GM21447 (cell line): Measurements from ENCODE around the gene HNF4A.
"Not testable (repeated sequence)": the region's sequence is repeated elsewhere in the genome, so short reads cannot be mapped to it uniquely, and the experiment has no call there.

Experiments used
- ATAC-seq: cut with Tn5 transposase; IDR thresholded peaks from one replicate; pipeline ENCODE4 v1.9.1; 2021; ENCODE audit not compliant: unreplicated experiment

HNF4A gene

GRCh38 chr20:44355498-44356352 lies at the start of gene HNF4A:
Gene HNF4A, plus strand, starts transcription at chr20:44355699. Its CDS starts 106 bp downstream, at chr20:44355805.
- ATAC-seq, result no peak

GRCh38 chr20:44306927-44307326 lies 48.6 kb upstream of the HNF4A start:
- ATAC-seq, result no peak

GRCh38 chr20:44309763-44310663 lies 45.5 kb upstream of the HNF4A start:
- ATAC-seq, result no peak

GRCh38 chr20:44310664-44311639 lies 44.5 kb upstream of the HNF4A start, which contains the start of gene FITM2:
Gene FITM2, minus strand, starts transcription at chr20:44311202. Its CDS starts 54 bp downstream, at chr20:44311148.
- ATAC-seq, result peak; percentile 84

- no peak for ATAC-seq
Observed at GRCh38 chr20:44314870-44315269, 40.6 kb upstream of the HNF4A start.

GRCh38 chr20:44319839-44320422 lies 35.6 kb upstream of the HNF4A start:
- ATAC-seq, result no peak

DNA sequence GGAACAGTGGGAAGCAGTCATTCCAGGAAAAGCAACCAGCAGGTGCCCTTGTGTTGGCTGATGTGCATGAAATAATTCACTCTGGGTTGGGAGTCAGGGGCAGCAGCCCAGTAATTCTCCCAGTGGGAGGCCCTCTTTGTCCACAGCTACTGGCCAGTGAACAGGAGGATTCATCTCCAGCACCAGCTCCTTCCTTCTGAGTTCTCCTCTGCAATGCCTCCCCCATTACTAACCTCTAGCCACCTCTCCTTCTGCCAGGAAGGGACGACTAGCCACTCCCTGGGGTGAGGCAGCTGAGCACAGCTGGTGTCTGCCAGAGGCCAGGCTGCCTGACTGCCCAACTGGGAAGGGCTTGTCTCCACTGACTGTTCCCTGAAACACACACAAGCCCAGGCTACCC lies 31.2 kb upstream of the HNF4A start:
- ATAC-seq, result no peak

GRCh38 chr20:44326391-44327159 lies 28.9 kb upstream of the HNF4A start:
- ATAC-seq, result no peak

- not testable (repeated sequence) for ATAC-seq
Observed at GRCh38 chr20:44327748-44328147, 27.8 kb upstream of the HNF4A start.

GRCh38 chr20:44328428-44328827 lies 27.1 kb upstream of the HNF4A start:
- ATAC-seq, result no peak

DNA sequence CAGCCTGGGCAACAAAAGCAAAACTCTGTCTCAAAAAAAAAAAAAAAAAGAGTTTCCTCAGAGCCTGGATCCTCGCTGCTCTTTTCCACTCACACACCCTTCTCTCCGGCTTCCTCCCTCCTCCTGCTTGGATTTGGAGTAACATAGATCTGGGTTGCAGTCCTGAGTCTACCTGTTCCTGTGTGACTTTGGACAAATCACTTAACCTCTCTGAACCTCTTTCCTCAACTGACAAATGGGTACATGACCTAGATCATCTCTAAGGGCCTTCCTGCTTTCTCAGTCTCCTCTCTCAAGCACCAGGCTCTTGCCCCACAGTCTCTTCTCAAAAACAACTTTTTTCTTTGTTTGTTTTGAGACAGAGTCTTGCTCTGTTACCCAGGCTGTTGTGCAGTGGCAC lies 24.3 kb upstream of the HNF4A start:
- ATAC-seq, result no peak

DNA sequence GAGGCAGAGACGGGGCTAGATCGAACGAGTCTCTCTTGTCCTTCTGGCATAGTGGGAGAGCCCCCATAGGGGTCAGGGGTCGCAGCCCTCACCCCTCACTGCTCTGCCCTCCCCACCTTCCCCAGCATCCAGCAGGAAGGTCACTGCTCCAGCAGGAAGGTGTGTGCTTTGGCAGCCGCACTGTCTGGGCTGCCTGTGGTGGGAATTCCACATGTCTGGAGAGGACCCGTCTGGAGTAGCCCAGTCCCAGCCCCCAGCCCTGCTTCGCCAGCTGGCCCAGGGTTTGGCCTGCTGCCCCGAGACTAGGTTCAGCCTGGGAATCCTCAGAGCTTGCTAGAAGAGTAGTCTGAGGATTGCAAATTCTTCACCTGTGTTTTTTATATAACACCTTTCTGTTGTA lies 21.2 kb upstream of the HNF4A start:
- ATAC-seq, result no peak

GRCh38 chr20:44334709-44335108 lies 20.8 kb upstream of the HNF4A start:
- no peak for ATAC-seq

DNA sequence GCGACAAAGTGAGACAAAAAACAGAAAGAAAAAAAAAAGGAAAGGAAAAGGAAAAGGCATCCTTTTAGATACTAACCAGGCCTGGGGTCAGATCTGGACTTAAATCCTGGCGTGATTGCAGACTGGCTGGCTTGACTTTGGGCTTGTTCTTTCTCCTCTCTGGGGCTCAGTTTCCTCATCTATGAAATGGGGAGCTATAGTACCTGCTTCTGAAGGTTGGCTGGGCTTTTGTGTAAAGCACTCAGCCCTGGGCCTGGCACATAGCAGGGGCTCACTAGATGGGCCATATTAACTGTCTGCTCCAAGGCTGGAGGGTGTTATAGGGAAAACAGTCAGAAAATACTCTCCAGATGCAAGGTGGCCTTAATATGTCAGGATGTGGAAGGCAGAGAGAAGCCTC lies 19.8 kb upstream of the HNF4A start:
- ATAC-seq, result no peak

GRCh38 chr20:44336086-44336485 lies 19.4 kb upstream of the HNF4A start:
- no peak for ATAC-seq

GRCh38 chr20:44336725-44337380 lies 18.6 kb upstream of the HNF4A start, which contains the start of gene R3HDML:
Gene R3HDML, plus strand, starts transcription at chr20:44337043. Its CDS starts 115 bp downstream, at chr20:44337158.
- ATAC-seq, result no peak

GRCh38 chr20:44342248-44342647 lies 13.3 kb upstream of the HNF4A start:
- no peak for ATAC-seq

GRCh38 chr20:44343162-44343675 lies 12.3 kb upstream of the HNF4A start:
- no peak for ATAC-seq

GRCh38 chr20:44344723-44345122 lies 10.8 kb upstream of the HNF4A start:
- no peak for ATAC-seq
